Glutamatergic neuron (in vitro differentiated cells): ENCODE data around the gene SNX13. TPM values are rescaled to one million over a fixed set of nuclear protein-coding genes. Genes with fewer than 3 reads are reported as not detected.

Experiments used
- DNase-seq: peaks from one replicate; pipeline ENCODE4 v3.0.0; 2022
- H3K27ac Mint-ChIP-seq: one replicate; pipeline ENCODE4 v1.8.0; 2020; ENCODE audit warnings: mild to moderate bottlenecking, mixed read lengths, inconsistent platforms; ENCODE audit not compliant: unreplicated experiment
- H3K27me3 Mint-ChIP-seq: one replicate; pipeline ENCODE4 v1.8.0; 2020; ENCODE audit warnings: mild to moderate bottlenecking, moderate library complexity, mixed read lengths, inconsistent platforms; ENCODE audit not compliant: unreplicated experiment
- H3K36me3 Mint-ChIP-seq: one replicate; pipeline ENCODE4 v1.8.0; 2020; ENCODE audit warnings: mild to moderate bottlenecking, mixed read lengths, inconsistent platforms; ENCODE audit not compliant: unreplicated experiment
- H3K4me1 Mint-ChIP-seq: one replicate; pipeline ENCODE4 v1.8.0; 2020; ENCODE audit warnings: mild to moderate bottlenecking, low read depth, mixed read lengths, inconsistent platforms; ENCODE audit not compliant: unreplicated experiment
- H3K4me3 Mint-ChIP-seq: one replicate; pipeline ENCODE4 v1.8.0; 2020; ENCODE audit warnings: mild to moderate bottlenecking, mixed read lengths, inconsistent platforms; ENCODE audit not compliant: unreplicated experiment
- H3K9me3 Mint-ChIP-seq: one replicate; pipeline ENCODE4 v1.8.0; 2020; ENCODE audit warnings: mild to moderate bottlenecking, moderate library complexity, mixed read lengths, inconsistent platforms; ENCODE audit not compliant: unreplicated experiment
- CTCF ChIP-seq: fragments of 200-600 bp; sonication (generic); IDR thresholded peaks from one replicate; pipeline ENCODE4 v1.5.0; 2021; ENCODE audit not compliant: partially characterized antibody, unreplicated experiment
- total RNA-seq: library from RNA; stranded (reverse); fragmentation: NEBNext Ultra II Directional; extraction: Animal tissue kit (Norgen Biotek cat#: 25700); gene quantifications from one replicate; pipeline ENCODE4 v1.2.1, GENCODE V29; 2021; ENCODE audit not compliant: unreplicated experiment

Gene SNX13
- total RNA-seq, 1 donor from 2014 or later, result 29.9 TPM

DNA sequence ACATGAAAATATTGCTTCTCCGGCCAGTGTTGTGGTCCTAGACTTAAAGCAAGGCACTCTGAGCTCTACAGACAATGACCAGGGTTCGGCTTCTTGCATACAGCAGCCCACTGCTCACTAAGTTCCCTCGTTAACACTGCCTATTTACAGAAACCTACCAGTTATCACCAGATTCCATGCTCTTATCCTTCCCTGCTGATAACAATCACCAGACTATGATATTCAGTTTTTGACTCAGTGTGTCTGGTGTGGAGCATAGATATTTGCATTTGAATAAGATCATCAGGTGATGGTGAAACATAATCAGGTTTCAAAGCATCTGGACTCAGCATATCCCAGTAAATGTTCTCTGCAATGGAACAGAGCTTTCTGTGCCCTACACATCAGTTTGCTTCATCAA is 182.3 kb downstream of the SNX13 start:
- DNase-seq, result no peak
- Mint-ChIP-seq H3K4me1 (peaks cover 4% of the 10 kb centered on the region), H3K9me3 (no peaks in the 10 kb centered on the region), H3K36me3 (no peaks in the 10 kb centered on the region), H3K27ac (no peak overlapping the region), H3K4me3 (no peak overlapping the region), H3K27me3 (no peaks in the 10 kb centered on the region)
- no peak for TF ChIP-seq CTCF

GRCh38 chr7:17746020-17746530 is 194.2 kb downstream of the SNX13 start:
- H3K36me3 Mint-ChIP-seq, result no peaks in the 10 kb centered on the region
- no peak overlapping the region for H3K4me3 Mint-ChIP-seq
- no peak for DNase-seq
- no peaks in the 10 kb centered on the region for H3K4me1 Mint-ChIP-seq
- no peak for TF ChIP-seq CTCF
- no peaks in the 10 kb centered on the region for H3K27me3 Mint-ChIP-seq
- H3K27ac Mint-ChIP-seq, result no peak overlapping the region
- no peaks in the 10 kb centered on the region for H3K9me3 Mint-ChIP-seq

GRCh38 chr7:17745610-17746009 is 194.7 kb downstream of the SNX13 start:
- H3K36me3 Mint-ChIP-seq, result no peaks in the 10 kb centered on the region
- peaks cover 1% of the 10 kb centered on the region for H3K9me3 Mint-ChIP-seq
- no peak overlapping the region for H3K27ac Mint-ChIP-seq
- DNase-seq, result no peak
- H3K4me3 Mint-ChIP-seq, result no peak overlapping the region
- no peak for TF ChIP-seq CTCF
- H3K27me3 Mint-ChIP-seq, result no peaks in the 10 kb centered on the region
- H3K4me1 Mint-ChIP-seq, result no peaks in the 10 kb centered on the region

GRCh38 chr7:17743316-17743715 is 197.0 kb downstream of the SNX13 start:
- Mint-ChIP-seq H3K4me3 (no peak overlapping the region), H3K27me3 (no peaks in the 10 kb centered on the region), H3K9me3 (peaks cover 4% of the 10 kb centered on the region), H3K36me3 (no peaks in the 10 kb centered on the region), H3K27ac (no peak overlapping the region), H3K4me1 (no peaks in the 10 kb centered on the region)
- no peak for DNase-seq
- TF ChIP-seq CTCF, result no peak

GRCh38 chr7:17741426-17741825 is 198.9 kb downstream of the SNX13 start:
- no peak for TF ChIP-seq CTCF
- H3K27ac Mint-ChIP-seq, result no peak overlapping the region
- H3K9me3 Mint-ChIP-seq, result peaks cover 4% of the 10 kb centered on the region
- H3K4me1 Mint-ChIP-seq, result no peaks in the 10 kb centered on the region
- H3K27me3 Mint-ChIP-seq, result peaks cover 1% of the 10 kb centered on the region
- DNase-seq, result no peak
- H3K36me3 Mint-ChIP-seq, result no peaks in the 10 kb centered on the region
- H3K4me3 Mint-ChIP-seq, result no peak overlapping the region

Other genes starting within 250 kb of the SNX13 start
- gene PRPS1L1, start 87.4 kb upstream of the SNX13 start, total RNA-seq, result not detected